Kidney glomerular epithelial cell (primary cell): ENCODE data around the gene FAM153A.
"Not testable (repeated sequence)": the region's sequence is repeated elsewhere in the genome, so short reads cannot be mapped to it uniquely, and the experiment has no call there.

Source experiments
- DNase-seq: peaks from one replicate; lab custom pipeline; 2025; lab: John Stamatoyannopoulos, UW

FAM153A gene

DNA sequence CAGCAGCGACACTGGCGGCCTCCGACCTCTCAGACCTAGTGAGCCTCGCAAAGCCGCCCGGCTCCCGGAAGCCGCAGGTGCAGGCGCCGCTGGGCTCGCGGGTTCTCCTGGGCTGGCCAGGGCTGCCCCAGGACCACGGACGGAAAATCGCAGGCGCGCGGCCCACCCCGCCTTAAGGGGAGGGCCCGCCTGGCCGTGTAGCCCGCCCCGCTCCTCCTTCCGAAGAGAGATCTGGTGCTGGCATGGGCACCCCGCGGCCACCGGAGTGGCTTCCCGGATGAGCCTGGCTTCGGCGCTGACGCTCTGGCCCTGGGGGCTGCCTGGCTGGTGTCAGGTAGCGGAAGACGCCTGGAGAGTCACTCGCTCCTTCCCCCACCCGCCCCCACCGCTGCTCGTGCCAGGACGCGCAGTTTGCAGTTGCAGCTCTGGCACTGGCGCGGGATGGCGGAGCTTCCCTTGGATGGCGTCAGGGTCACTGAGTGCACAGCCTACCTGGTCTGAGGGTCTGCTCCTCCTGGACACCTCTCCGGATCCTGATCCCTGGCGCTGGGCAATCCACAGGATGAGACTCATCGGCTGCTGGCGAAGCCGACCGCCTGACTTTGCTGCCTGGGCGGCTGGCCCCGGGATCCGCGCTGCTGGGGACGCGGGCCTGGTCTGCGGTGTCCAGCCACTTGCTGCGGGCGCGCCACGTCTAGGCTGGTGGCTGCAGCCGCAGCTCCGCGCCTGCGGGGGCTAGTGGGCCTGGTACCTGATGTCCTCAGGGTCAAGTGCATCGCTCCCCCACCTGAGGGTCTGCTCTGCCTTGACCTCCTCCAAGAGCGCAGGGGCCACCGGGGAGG, at the start of gene FAM153A:
FAM153A (minus strand) TSS at position 108 of the 842 bp plus-strand sequence.
- not testable (repeated sequence) for DNase-seq

- not testable (repeated sequence) for DNase-seq
Measured at GRCh38 chr5:177832287-177832686, 49.6 kb upstream of the FAM153A start.

DNA sequence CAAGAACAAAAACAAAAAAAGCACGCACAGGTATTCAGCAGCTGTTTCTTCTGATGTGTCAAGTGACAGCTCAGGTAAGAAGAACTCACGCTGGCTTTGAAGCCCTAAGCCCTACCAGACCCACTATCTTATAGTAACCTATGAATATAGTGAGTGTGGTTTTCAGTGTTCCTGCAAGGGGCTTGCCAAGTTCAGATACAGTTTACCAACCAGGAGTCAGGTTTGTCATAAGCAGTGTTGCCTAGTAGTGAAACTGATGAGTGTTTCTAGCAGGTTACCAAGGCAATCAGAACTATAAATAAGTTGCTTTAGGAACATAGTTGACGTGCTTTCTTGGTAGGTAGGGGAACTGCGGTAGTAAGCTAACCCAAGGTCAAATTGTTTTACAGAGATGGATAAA, 43.4 kb upstream of the FAM153A start:
- DNase-seq = not testable (repeated sequence)

GRCh38 chr5:177824776-177825175, 42.1 kb upstream of the FAM153A start:
- DNase-seq = not testable (repeated sequence)

GRCh38 chr5:177822489-177822888, 39.8 kb upstream of the FAM153A start:
- not testable (repeated sequence) for DNase-seq

DNA sequence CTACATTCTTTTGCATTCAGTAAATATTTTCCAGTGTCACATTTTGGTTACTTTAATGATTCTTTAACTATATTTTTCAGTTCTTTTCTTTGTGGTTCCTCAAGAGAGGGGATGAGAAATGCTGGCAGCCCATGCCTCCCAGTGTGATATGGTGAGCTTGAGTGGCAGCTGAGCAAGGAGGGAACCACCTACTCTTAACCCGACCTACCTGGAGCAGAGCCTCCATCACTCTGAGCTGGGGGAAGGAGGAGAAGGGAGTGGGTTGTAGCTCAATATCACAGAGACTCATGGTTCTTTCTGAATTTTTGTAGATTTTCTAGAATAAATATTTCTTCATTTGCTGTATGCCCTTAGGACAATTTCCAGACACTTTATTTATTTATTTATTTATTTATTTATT, 37.0 kb upstream of the FAM153A start:
- DNase-seq = not testable (repeated sequence)

DNA sequence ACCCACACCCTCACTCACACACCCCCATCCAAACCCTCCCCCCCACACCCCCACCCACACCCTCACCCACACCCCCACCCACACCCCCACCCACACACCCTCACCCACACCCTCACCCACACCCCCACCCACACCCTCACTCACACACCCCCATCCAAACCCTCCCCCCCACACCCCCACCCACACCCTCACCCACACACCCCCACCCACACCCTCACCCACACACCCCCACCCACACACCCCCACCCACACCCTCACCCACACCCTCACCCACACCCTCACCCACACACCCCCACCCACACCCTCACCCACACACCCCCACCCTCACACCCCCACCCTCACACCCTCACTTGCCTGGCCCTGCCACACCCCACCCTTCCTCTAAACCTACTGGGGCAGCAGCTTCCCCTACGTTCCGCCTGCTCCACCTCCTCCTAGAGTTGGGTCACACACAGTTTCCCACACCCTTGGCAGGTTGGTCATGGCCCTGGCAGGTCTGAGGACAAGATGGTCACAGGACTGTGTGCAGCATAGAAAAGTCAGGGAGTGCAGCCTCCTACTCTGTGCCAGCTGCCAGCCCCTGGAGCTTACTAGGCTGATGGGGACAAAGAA, 30.2 kb upstream of the FAM153A start:
- not testable (repeated sequence) for DNase-seq

DNA sequence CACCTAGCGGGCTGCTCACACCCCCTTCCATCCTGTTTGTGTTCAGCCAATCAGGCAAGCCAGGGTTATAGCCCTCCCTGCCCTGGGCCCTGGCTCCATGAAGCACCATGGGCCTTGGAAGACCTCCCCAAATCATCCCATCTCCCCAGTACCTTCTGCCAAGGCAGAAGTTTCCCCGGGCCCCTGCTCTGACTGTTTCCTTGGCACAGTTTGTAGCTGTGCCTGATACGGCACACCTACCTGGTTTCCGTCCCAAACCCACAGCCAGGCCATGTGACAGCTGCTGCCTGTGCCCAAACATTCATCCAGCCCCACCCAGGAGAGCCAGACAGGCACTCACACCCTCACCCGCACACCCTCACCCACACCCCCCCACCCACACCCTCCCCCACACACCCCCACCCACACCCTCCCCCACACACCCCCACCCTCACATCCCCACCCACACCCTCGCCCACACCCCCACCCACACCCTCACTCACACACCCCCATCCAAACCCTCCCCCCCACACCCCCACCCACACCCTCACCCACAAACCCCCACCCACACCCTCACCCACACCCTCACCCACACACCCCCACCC, 29.6 kb upstream of the FAM153A start:
- DNase-seq = not testable (repeated sequence)

- DNase-seq = not testable (repeated sequence)
Measured at GRCh38 chr5:177809209-177809913, 26.7 kb upstream of the FAM153A start.

- not testable (repeated sequence) for DNase-seq
Measured at GRCh38 chr5:177808420-177808819, 25.7 kb upstream of the FAM153A start.

DNA sequence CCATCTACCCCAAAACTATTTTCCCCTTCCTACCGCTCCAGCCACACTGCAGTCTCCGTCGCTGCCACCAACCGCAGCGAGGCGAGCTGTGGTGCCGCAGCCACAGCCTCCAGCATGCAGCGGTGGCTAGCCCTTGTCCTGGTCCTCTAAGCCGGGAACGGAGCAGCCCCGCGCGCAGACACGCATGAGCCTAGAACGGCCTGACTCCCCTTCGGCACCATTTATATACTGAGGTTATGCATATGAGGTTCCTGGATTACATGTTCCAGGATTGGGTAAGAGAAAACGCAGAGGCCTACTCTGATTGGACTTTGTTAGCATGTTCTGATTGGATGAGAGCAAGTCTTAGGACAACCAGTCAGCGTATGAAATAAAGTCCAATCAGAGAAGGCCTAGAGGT, 24.6 kb upstream of the FAM153A start:
- not testable (repeated sequence) for DNase-seq

GRCh38 chr5:177801427-177801826, 18.7 kb upstream of the FAM153A start:
- DNase-seq = not testable (repeated sequence)

- DNase-seq = not testable (repeated sequence)
Measured at GRCh38 chr5:177798237-177798840, 15.6 kb upstream of the FAM153A start.

- DNase-seq = not testable (repeated sequence)
Measured at GRCh38 chr5:177793272-177793671, 10.6 kb upstream of the FAM153A start.

DNA sequence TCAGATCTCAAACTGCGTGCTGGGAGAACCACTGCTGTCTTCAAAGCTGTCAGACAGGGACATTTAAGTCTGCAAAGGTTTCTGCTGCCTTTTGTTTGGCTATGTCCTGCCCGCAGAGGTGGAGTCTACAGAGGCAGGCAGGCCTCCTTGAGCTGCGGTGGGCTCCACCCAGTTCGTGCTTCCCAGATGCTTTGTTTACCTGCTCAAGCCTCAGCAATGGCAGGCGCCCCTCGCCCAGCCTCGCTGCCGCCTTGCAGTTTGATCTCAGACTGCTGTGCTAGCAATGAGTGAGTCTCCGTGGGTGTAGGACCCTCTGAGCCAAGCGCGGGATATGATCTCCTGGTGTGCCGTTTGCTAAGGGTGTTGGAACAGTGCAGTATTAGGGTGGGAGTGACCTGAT, 8.9 kb upstream of the FAM153A start:
- not testable (repeated sequence) for DNase-seq

GRCh38 chr5:177782169-177782568, 530 bp downstream of the FAM153A start:
- DNase-seq = not testable (repeated sequence)

DNA sequence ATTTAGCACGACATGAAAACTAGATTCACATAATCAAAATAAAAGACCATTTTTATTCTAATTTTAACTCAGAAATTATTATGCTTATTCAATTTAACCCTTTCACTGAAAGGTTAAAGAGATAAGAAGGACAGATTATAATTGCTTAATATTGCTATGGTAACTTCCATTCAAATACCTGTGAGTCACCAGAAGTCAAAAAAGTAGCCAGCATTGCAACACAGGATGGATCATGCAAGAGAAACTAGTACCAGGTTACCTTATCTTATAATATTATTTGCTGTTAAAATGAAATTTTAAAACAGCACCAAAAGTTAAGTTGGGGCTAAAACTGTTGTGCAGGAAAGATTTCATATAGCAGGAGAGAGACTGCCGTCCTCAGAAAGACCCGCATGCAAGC, 11.5 kb downstream of the FAM153A start:
- not testable (repeated sequence) for DNase-seq

- DNase-seq = not testable (repeated sequence)
Measured at GRCh38 chr5:177770646-177771045, 12.1 kb downstream of the FAM153A start.

DNA sequence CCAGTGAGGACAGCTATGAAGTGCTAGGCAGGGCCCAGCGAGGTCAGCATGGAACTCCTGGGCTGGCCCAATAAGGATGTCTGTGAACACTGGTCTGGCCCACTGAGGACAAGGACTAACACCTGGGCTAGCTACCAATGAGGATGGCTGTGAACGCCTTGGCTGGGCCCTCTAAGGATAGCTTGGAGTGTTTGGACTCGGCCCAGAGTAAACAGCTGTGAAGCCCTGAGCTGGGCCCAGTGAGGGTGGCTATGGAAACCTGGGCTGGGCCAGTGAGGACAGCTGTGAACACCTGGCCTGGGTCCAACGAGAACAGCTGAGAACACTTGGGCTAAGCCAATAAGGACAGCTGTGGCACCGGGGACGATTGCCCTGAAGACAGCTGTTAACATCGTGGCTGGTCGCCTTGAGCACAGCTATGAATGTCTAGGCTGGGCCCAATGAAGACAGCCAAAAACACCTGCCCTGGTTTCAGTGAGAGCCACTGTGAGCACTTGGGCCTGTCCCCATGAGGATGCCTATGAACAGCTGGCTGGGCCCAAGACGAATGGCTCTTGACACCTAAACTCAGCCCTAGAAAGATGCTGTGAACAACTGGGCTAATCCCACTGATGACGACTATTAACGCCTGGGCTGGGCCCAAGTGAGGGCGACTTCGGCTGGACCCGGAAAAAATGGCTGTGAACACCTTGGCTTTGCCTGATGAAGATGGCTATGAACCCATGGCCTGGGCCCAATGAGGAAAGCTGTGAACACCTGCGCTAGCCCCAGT, 18.8 kb downstream of the FAM153A start:
- not testable (repeated sequence) for DNase-seq

- not testable (repeated sequence) for DNase-seq
Measured at GRCh38 chr5:177760954-177761353, 21.7 kb downstream of the FAM153A start.

DNA sequence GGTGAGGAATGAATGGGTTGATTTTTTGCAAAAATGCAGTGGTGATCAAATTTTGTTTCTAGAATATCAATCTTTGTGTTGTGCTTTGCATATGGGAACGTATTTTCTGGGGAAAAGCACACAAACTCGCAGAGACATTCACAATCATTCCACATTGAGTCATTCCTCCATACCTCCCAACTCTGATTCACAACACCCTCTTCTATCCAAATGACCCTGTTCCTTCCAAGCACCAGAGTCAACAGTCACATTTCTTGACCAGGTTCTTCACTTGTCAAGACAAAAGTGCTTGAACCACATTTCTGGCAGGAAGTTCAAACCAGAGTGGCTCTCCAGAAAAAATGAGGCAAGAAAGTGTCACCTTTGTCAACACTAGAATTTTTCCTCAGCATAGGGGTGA, 35.3 kb downstream of the FAM153A start:
- not testable (repeated sequence) for DNase-seq
